CD14-positive monocyte (primary cell): Measurements from ENCODE around the gene MPV17. TPM values are rescaled to one million over a fixed set of nuclear protein-coding genes. Genes with fewer than 3 reads are reported as not detected.
A peak's percentile ranks its signal among the peaks of the same experiment; 100 is the strongest.

Source experiments
- DNase-seq, 3 donors: peaks; one replicate each; pipeline ENCODE4 v3.0.0-alpha.2; 2011 to 2022
- H2AFZ ChIP-seq: 2 replicates; pipeline ENCODE4 v1.6.0; 2012; ENCODE audit warnings: mild to moderate bottlenecking, low read depth, low read length, inconsistent platforms; ENCODE audit not compliant: insufficient read depth, poor library complexity, severe bottlenecking
- H3K27ac ChIP-seq, 2 donors: 1 replicate in 1 of 2; 2 replicates in 1 of 2; pipeline ENCODE4 v1.5.1; 2012 to 2013; ENCODE audit warnings: low read length in 2 of 2, control low read depth in 1 of 2, inconsistent platforms in 1 of 2, low read depth in 1 of 2, mild to moderate bottlenecking in 1 of 2
- H3K27me3 ChIP-seq, 2 donors: one replicate each; pipeline versions ENCODE4 v1.6.0 to v1.6.1; 2011 to 2013; ENCODE audit warnings: low read length in 2 of 2; ENCODE audit not compliant: control insufficient read depth in 2 of 2, insufficient read depth in 2 of 2
- H3K36me3 ChIP-seq, 2 donors: replicated peaks in 1 of 2; 1 replicate in 1 of 2; 2 replicates in 1 of 2; pipeline versions ENCODE4 v1.5.1 to v1.6.1; 2012 to 2013; ENCODE audit warnings: low read length in 2 of 2, control low read depth in 1 of 2, inconsistent platforms in 1 of 2, mild to moderate bottlenecking in 1 of 2; ENCODE audit not compliant: insufficient read depth in 2 of 2, control insufficient read depth in 1 of 2
- H3K4me1 ChIP-seq, 2 donors: 1 replicate in 1 of 2; 2 replicates in 1 of 2; pipeline versions ENCODE4 v1.5.1 to v1.6.1; 2012 to 2013; ENCODE audit warnings: low read length in 2 of 2, control low read depth in 1 of 2, inconsistent platforms in 1 of 2, mild to moderate bottlenecking in 1 of 2, moderate library complexity in 1 of 2; ENCODE audit not compliant: insufficient read depth in 2 of 2, control insufficient read depth in 1 of 2
- H3K4me2 ChIP-seq: replicated peaks from 2 replicates; pipeline ENCODE3; 2012; ENCODE audit warnings: low read length, moderate library complexity, mild to moderate bottlenecking; ENCODE audit not compliant: poor library complexity, severe bottlenecking; ENCODE audit errors: extremely low read depth
- H3K4me3 ChIP-seq, 3 experiments: fragments of 200-600 bp in 1 of 3; sonication (generic) in 1 of 3; replicated peaks in 1 of 3; 1 replicate in 2 of 3; 2 replicates in 1 of 3; pipeline ENCODE4 v1.5.1; 2011 to 2013; ENCODE audit warnings: low read length in 3 of 3, mild to moderate bottlenecking in 3 of 3, control low read depth in 2 of 3, low read depth in 2 of 3, inconsistent platforms in 1 of 3, moderate library complexity in 1 of 3
- H3K79me2 ChIP-seq: 2 replicates; pipeline ENCODE4 v1.6.0; 2012; ENCODE audit warnings: mild to moderate bottlenecking, control low read depth, inconsistent platforms, low read length, moderate library complexity; ENCODE audit not compliant: insufficient read depth
- H3K9ac ChIP-seq: 2 replicates; pipeline ENCODE4 v1.6.0; 2017; ENCODE audit warnings: low read length, mild to moderate bottlenecking; ENCODE audit not compliant: insufficient read depth, poor library complexity, severe bottlenecking
- H3K9me3 ChIP-seq, 2 donors: replicated peaks in 1 of 2; 1 replicate in 1 of 2; 2 replicates in 1 of 2; pipeline versions ENCODE4 v1.5.1 to v1.6.1; 2012 to 2013; ENCODE audit warnings: low read length in 2 of 2, control low read depth in 1 of 2; ENCODE audit not compliant: control insufficient read depth in 1 of 2, insufficient read depth in 1 of 2
- H4K20me1 ChIP-seq: 2 replicates; pipeline ENCODE4 v1.6.0; 2012; ENCODE audit warnings: mild to moderate bottlenecking, low read length, control low read depth, moderate library complexity; ENCODE audit not compliant: insufficient read depth
- H3K27ac Mint-ChIP-seq, 7 donors: one replicate each; pipeline ENCODE4 v1.8.0; 2020; ENCODE audit warnings: mild to moderate bottlenecking in 7 of 7, mixed read lengths in 7 of 7, moderate library complexity in 6 of 7, inconsistent platforms in 2 of 7
- H3K27me3 Mint-ChIP-seq, 3 donors: one replicate each; pipeline ENCODE4 v1.8.0; 2021 to 2022; ENCODE audit warnings: low read depth in 3 of 3, mild to moderate bottlenecking in 3 of 3, mixed read lengths in 3 of 3, moderate library complexity in 3 of 3, inconsistent platforms in 1 of 3
- H3K36me3 Mint-ChIP-seq, 2 donors: one replicate each; pipeline ENCODE4 v1.8.0; 2020; ENCODE audit warnings: mixed read lengths in 2 of 2, inconsistent platforms in 1 of 2, mild to moderate bottlenecking in 1 of 2
- H3K4me1 Mint-ChIP-seq: one replicate; pipeline ENCODE4 v1.8.0; 2020; ENCODE audit warnings: mild to moderate bottlenecking, mixed read lengths
- H3K4me3 Mint-ChIP-seq, 2 donors: one replicate each; pipeline ENCODE4 v1.8.0; 2020; ENCODE audit warnings: mild to moderate bottlenecking in 2 of 2, mixed read lengths in 2 of 2, moderate library complexity in 1 of 2
- H3K9me3 Mint-ChIP-seq, 7 donors: one replicate each; pipeline ENCODE4 v1.8.0; 2020 to 2022; ENCODE audit warnings: mixed read lengths in 7 of 7, mild to moderate bottlenecking in 6 of 7, moderate library complexity in 6 of 7, inconsistent platforms in 2 of 7
- WGBS: methylation state at CpG from one replicate; pipeline ENCODE4 v1.1.5; 2013; ENCODE audit warnings: missing lambda C conversion rate; ENCODE audit not compliant: insufficient coverage; 5-methylcytosine and 5-hydroxymethylcytosine counted together
- intact Hi-C, 2 donors: fragments of 100-400 bp; cut with micrococcal nuclease; formaldehyde crosslinking; loops; one replicate each; pipeline versions ENCODE4 v1.15.0 to v1.15.1; 2023
- polyA plus RNA-seq, 3 donors: library from polyadenylated mRNA; depleted of rRNA in 1 of 3; unstranded in 2 of 3; stranded (reverse) in 1 of 3; fragments of 300-500 nt in 2 of 3; fragments of >200 nt in 1 of 3; fragmentation: Illumina TruSeq in 2 of 3; gene quantifications; 1 replicate in 2 of 3; 2 replicates in 1 of 3; pipeline ENCODE4 v1.2.3, GENCODE V29; 2012 to 2021
- TF ChIP-seq, protein P1 (sequence below): fragments of 200-600 bp; IDR thresholded peaks from one replicate; pipeline ENCODE4 v1.8.0; 2022; ENCODE audit warnings: antibody characterized with exemption, mild to moderate bottlenecking

MPV17 gene
- polyA plus RNA-seq, 3 donors = 136 to 160 (median 160) TPM

DNA sequence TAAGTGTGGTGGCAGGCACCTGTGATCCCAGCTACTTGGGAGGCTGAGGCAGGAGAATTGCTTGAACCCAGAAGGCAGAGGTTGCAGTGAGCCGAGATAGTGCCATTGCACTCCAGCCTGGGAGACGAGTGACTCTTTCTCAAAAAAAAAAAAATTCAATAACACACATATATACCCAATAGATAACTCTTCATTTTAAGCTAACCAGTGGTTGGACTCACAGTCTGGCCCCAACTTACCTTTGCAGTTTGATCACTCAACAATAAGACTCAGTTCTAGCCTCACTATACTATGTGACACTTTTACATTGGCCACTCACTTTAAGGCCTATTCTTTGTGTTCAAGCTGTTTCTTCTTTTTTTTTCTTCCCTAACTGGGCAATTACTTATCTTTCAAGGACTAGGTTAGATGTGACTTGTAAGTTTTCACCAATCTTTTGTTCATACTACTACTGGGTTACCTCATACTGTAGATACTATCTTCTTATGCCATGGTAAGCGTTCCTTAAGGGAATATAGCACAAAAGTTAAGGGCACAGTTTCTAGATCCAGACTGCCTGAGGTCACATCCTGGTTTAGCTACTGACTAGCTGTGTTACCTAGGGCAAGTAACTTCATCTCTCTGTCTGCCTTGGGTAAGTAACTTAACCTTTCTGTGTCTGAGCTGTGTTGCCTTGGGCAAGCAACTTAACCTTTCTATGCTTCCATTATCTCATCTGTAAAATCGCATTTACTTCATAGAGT lies 40.0 kb upstream of the MPV17 start:
- H3K9me3 Mint-ChIP-seq = no peaks in the 10 kb centered on the region
- TF ChIP-seq, protein P1, sequence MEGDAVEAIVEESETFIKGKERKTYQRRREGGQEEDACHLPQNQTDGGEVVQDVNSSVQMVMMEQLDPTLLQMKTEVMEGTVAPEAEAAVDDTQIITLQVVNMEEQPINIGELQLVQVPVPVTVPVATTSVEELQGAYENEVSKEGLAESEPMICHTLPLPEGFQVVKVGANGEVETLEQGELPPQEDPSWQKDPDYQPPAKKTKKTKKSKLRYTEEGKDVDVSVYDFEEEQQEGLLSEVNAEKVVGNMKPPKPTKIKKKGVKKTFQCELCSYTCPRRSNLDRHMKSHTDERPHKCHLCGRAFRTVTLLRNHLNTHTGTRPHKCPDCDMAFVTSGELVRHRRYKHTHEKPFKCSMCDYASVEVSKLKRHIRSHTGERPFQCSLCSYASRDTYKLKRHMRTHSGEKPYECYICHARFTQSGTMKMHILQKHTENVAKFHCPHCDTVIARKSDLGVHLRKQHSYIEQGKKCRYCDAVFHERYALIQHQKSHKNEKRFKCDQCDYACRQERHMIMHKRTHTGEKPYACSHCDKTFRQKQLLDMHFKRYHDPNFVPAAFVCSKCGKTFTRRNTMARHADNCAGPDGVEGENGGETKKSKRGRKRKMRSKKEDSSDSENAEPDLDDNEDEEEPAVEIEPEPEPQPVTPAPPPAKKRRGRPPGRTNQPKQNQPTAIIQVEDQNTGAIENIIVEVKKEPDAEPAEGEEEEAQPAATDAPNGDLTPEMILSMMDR = no peak

DNA sequence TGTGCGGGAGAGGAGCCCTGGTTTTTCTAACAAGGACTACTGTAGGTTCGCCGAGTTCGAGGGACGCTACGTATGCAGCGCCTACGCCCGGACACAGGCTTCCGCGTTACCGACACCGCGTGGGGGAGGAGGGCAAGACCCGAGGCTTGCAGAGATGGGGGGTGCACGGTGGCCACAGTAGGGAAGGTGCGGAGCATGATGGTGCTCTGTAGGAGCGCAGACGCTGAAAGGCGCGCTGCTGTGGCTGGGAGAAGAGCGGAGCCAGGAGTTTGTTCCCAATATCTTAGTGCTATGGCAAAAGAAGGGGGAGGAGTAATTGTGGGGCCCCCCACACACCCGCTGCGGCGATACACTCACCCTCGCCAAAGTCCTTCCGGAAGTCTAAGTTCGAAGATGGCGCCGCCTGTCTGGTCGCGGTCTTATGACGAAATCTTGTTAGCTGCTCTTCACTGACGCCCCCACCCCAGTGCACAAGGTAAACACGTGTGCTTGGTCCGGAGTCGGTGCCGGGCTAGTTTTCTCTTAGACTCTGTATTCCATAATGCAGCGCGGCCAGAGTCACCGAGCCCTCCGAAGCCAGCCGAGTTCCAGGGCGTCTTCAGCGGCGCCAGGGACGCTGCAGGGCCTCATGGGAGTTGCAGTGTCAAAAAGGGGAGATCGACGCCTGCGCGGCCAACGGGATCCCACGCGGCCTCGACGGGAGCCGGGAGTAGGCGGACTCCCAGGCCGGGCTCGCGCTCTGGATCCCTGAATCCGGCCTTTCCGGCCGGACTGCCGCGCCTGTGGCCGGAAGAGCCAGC lies 33.7 kb upstream of the MPV17 start, which contains the start of gene GTF3C2:
TSS of gene GTF3C2 (minus strand) at position 383 of the 800 bp plus-strand sequence. CDS start 13,210 bp downstream, outside the sequence.
- Histone ChIP-seq H3K27me3 (no peaks in the 10 kb centered on the region), H3K4me3 (peak within 1 kb of the TSS; percentile 76 to 93 (median 90)), H3K4me1 (peaks cover 16 to 28% of the 10 kb centered on the region in 2 donors), H3K27ac (peak within 1 kb of the TSS; percentile 90 to 95), H4K20me1 (peaks cover 19% of the 10 kb centered on the region), H2AFZ (peak within 1 kb of the TSS; percentile 96), H3K36me3 (no peaks in the 10 kb centered on the region), H3K79me2 (peaks cover 68% of the 10 kb centered on the region), H3K9me3 (no peaks in the 10 kb centered on the region), H3K4me2 (peak within 1 kb of the TSS; percentile 80), H3K9ac (peak within 1 kb of the TSS; percentile 90)
- Mint-ChIP-seq H3K4me3 (peak within 1 kb of the TSS; percentile 97 to 99), H3K27me3 (no peaks in the 10 kb centered on the region), H3K4me1 (peaks cover 37% of the 10 kb centered on the region), H3K9me3 (no peaks in the 10 kb centered on the region), H3K27ac (peak within 1 kb of the TSS; percentile 98 to 100 (median 99)), H3K36me3 (peaks cover 0 to 18% of the 10 kb centered on the region in 2 donors)
- TF ChIP-seq, protein P1 = no peak
- intact Hi-C loops = loop anchor here (1.0 to 5.0 kb wide), 3 partner anchors 14 to 144 kb away; partner anchors contain the start of genes EIF2B4 (in 2 of the 2), SNX17 (in 2 of the 2), ATRAID (in 1 of the 2) and SLC5A6 (in 1 of the 2)
- under 1% methylated on average over 60 of the region's 67 CpGs for WGBS
- peak; percentile 93 to 97 (median 94) for DNase-seq

More for the DNA sequence above, 40.0 kb upstream of the MPV17 start:
- no peaks in the 10 kb centered on the region for H3K9me3 ChIP-seq
- 95% methylated on average over 3 of the region's 4 CpGs for WGBS
- Mint-ChIP-seq H3K27ac (peak overlapping the region in 2 of 7 donors; percentile 31 to 37), H3K4me1 (peaks cover 9% of the 10 kb centered on the region), H3K36me3 (peaks cover 36 to 49% of the 10 kb centered on the region in 2 donors), H3K27me3 (peaks cover 0 to 2% (median 0%) of the 10 kb centered on the region in 3 donors), H3K4me3 (no peak overlapping the region)
- H3K36me3 ChIP-seq = peaks cover 38 to 49% of the 10 kb centered on the region in 2 donors
- no peak overlapping the region for H3K9ac ChIP-seq
- no peak overlapping the region for H3K27ac ChIP-seq
- H4K20me1 ChIP-seq = no peaks in the 10 kb centered on the region
- H3K79me2 ChIP-seq = peaks cover 8% of the 10 kb centered on the region
- H3K27me3 ChIP-seq = no peaks in the 10 kb centered on the region
- intact Hi-C loops = no loop called here
- no peak for DNase-seq
- peaks cover 0 to 6% of the 10 kb centered on the region in 2 donors for H3K4me1 ChIP-seq
- H3K4me2 ChIP-seq = no peak overlapping the region
- no peak overlapping the region for H3K4me3 ChIP-seq
- no peak overlapping the region for H2AFZ ChIP-seq
